ENCODE measurements around the gene RNF157.

RNF157 gene

GRCh38 chr17:76154936-76155845 is 85.1 kb downstream of the RNF157 start:
- DNase-seq, result no peak

GRCh38 chr17:76154292-76154691 is 86.0 kb downstream of the RNF157 start:
- DNase-seq, result no peak

DNA sequence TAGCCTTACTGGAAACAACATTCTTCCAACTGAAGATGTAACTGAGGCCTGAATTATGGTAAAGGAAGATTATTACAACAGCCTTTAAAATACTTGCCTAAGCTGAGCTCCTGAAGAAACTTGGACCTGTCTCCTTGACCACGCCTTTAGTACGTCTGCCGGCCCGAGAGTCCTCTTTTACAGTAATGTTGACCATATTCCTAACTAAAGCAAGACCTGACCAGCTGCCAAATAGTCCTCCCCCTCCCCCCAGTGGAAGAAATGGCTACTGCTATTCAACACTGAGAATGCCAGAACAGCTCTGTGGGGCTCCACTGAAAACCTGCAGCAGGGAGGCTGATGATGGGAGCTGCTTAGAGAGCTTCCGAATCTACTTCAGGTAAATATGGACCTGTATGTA is 86.7 kb downstream of the RNF157 start:
- DNase-seq, result peak; percentile 35

DNA sequence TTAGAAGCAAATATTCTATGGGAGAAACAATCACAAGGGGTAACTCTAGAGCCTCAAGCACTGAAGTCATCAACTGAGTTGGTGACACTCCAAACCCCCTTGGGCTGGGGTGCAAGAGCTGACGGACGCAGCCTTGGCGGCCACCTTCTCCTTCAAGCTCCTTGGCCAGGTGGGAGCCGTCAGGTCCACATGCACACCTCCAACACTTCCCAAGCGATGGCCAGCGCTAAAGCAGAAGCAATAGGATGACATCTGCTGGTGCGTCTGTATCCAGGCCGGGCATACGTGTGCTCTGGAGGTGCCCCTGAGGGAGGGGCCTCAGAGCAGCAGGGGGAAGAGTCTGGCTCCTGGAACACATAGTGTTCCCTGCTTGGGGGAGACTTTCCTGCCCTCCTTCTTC is 87.1 kb downstream of the RNF157 start:
- no peak for DNase-seq

GRCh38 chr17:76152591-76152990 is 87.7 kb downstream of the RNF157 start:
- no peak for DNase-seq

- no peak for DNase-seq
Measured at GRCh38 chr17:76151896-76152454, 88.3 kb downstream of the RNF157 start.

- no peak for DNase-seq
Measured at GRCh38 chr17:76150712-76151622, 89.3 kb downstream of the RNF157 start.

GRCh38 chr17:76149214-76149613 is 91.1 kb downstream of the RNF157 start:
- DNase-seq, result no peak

GRCh38 chr17:76148015-76148326 is 92.3 kb downstream of the RNF157 start:
- no peak for DNase-seq

GRCh38 chr17:76147211-76148014 is 92.9 kb downstream of the RNF157 start:
- DNase-seq, result peak; percentile 72

- peak; percentile 77 for DNase-seq
Measured at GRCh38 chr17:76146053-76146851, 94.0 kb downstream of the RNF157 start.

DNA sequence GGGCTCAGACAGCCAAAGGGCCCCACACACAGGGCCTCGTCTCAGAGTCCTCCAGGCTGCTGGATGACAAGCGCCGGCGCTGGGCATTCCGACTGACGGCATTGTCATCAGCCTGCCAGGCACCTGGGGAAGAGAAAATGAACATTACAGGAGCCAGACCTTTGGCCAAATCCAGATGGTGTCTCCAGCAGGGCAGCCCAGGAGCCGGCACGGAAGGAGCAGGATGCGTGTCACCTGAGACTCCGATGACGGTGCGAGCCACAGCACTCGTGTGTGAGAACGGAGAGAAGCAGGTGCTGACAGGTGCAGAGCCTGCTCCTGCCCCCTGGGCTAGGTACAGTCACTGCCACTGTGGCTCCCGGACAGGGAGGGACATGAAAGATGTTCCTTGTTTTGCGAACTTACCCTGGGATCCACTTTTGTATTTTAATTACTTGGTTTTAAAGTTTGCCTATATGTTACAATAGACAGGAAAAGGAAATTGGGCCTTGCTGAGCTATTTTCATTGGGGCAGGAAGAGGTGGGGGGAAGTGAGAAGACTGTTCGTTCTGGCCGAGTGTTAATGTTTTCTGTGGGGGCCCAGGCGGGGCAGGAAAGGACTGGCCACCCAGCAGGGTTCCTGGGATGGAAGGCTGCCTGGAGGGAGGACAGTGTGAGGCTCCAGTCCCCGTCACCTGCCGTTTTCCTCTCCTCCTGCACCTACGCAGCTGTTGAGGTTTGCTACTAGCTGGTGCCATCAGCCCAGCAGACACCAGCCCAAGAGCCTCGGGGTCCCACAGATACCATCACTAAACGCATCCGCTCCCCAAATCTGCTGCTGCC is 94.9 kb downstream of the RNF157 start:
- DNase-seq, result peak; percentile 99

DNA sequence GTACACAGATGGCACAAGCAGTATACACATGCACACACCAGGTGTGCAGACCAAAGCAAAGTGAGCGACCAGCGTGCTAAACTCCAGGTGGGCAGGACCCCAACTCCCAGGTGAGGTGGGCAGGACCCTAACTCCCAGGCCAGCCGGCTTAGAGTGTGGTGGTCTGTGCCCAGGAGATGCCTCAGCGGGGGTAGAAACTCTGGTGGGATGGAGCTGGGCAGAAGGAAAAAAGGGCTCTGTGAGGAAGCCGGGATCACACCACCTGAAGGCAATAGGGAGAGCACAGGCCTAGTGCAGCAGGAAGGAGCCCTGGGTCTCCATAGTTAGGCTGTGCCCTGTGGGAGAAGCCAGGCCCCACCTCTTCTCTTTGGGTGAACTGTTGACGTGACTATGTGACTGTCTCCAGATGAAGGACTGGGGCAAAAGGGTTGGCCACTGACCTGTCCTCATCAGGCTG is 97.7 kb downstream of the RNF157 start:
- DNase-seq, result peak; percentile 55

GRCh38 chr17:76142039-76142584 is 98.2 kb downstream of the RNF157 start:
- DNase-seq, result no peak

GRCh38 chr17:76141212-76142038 is 98.9 kb downstream of the RNF157 start, which contains the start of gene FOXJ1:
FOXJ1 (minus strand) TSS chr17:76141245; CDS start chr17:76140395, 850 bp downstream.
- DNase-seq, result peak; percentile 99

- no peak for DNase-seq
Measured at GRCh38 chr17:76140661-76141211, 99.6 kb downstream of the RNF157 start.

- peak; percentile 98 for DNase-seq
Measured at GRCh38 chr17:76139801-76140660, 100.3 kb downstream of the RNF157 start.
